ENCODE data around the gene FRY.

GRCh38 chr13:32098272-32098671, 66.7 kb downstream of the FRY start:
- TF ChIP-seq ZNF256 (CRISPR knock-in tag; conservative IDR thresholded peaks at IDR 0.05) (no peak), RAD51 (IDR thresholded peaks at IDR 0.05; ENCODE audit: borderline replicate concordance) (no peak), ZNF207 (IDR thresholded peaks at IDR 0.05; ENCODE audit: borderline replicate concordance) (no peak), ZNF619 (CRISPR knock-in tag; IDR thresholded peaks at IDR 0.05) (no peak), ZNF276 (CRISPR knock-in tag; IDR thresholded peaks at IDR 0.05; ENCODE audit: low read depth) (no peak), FOXP1 (IDR thresholded peaks at IDR 0.05) (no peak), FOXP1 (CRISPR knock-in tag; IDR thresholded peaks at IDR 0.05) (no peak), NR2F2 (IDR thresholded peaks at IDR 0.05; ENCODE audit: borderline replicate concordance, low read depth) (no peak)

All from HepG2 (cell line).